CD4-positive, alpha-beta T cell (primary cell): ENCODE data around the gene NMNAT1. TPM values are rescaled to one million over a fixed set of nuclear protein-coding genes. Genes with fewer than 3 reads are reported as not detected.
"Not testable (repeated sequence)": the region's sequence is repeated elsewhere in the genome, so short reads cannot be mapped to it uniquely, and the experiment has no call there.

Source experiments
- ATAC-seq: fragments of 200-7000 bp; cut with Tn5 transposase; one replicate; pipeline ENCODE4 v1.10.0; 2022; ENCODE audit warnings: mild to moderate bottlenecking; ENCODE audit not compliant: poor library complexity
- CTCF ChIA-PET: fragments of 350-600 bp; sonication (Branson Sonifier 250); formaldehyde crosslinking; loops from one replicate; lab custom pipeline; 2021; ENCODE audit warnings: antibody characterized with exemption, inconsistent platforms; lab: Charles Lee
- POLR2A ChIA-PET: fragments of 350-600 bp; sonication (Branson Sonifier 250); formaldehyde crosslinking; loops from one replicate; lab custom pipeline; 2021; ENCODE audit warnings: antibody characterized with exemption, inconsistent platforms; lab: Charles Lee
- DNase-seq, 14 experiments: peaks; one replicate each; pipeline ENCODE4 v3.0.0-alpha.2; 2013 to 2020; ENCODE audit warnings: mixed read lengths in 2 of 14
- H3K27ac ChIP-seq, 2 donors: one replicate each; pipeline versions ENCODE4 v1.5.1 to v1.7.0; 2013; ENCODE audit warnings: low read length in 2 of 2, low read depth in 1 of 2, mild to moderate bottlenecking in 1 of 2
- H3K27me3 ChIP-seq, 2 experiments: 1 replicate in 1 of 2; 2 replicates in 1 of 2; pipeline versions ENCODE4 v1.6.1 to v1.7.0; 2013; ENCODE audit warnings: low read length in 2 of 2, control low read depth in 1 of 2, mild to moderate bottlenecking in 1 of 2, moderate library complexity in 1 of 2; ENCODE audit not compliant: insufficient read depth in 2 of 2, control insufficient read depth in 1 of 2
- H3K36me3 ChIP-seq: one replicate; pipeline ENCODE4 v1.6.1; 2013; ENCODE audit warnings: low read length, control low read depth; ENCODE audit not compliant: insufficient read depth
- H3K4me1 ChIP-seq: one replicate; pipeline ENCODE4 v1.6.1; 2013; ENCODE audit warnings: low read length, control low read depth; ENCODE audit not compliant: insufficient read depth
- H3K4me3 ChIP-seq: one replicate; pipeline ENCODE4 v1.5.1; 2013; ENCODE audit warnings: mild to moderate bottlenecking, low read length, moderate library complexity
- H3K9me3 ChIP-seq, 2 experiments: 1 replicate in 1 of 2; 2 replicates in 1 of 2; pipeline versions ENCODE4 v1.6.1 to v1.7.0; 2013; ENCODE audit warnings: low read length in 2 of 2, mild to moderate bottlenecking in 2 of 2, control low read depth in 1 of 2, moderate library complexity in 1 of 2; ENCODE audit not compliant: control insufficient read depth in 1 of 2, insufficient read depth in 1 of 2
- H3K27ac Mint-ChIP-seq: one replicate; pipeline ENCODE4 v1.8.0; 2020; ENCODE audit warnings: mixed read lengths
- H3K27me3 Mint-ChIP-seq: one replicate; pipeline ENCODE4 v1.8.0; 2021; ENCODE audit warnings: mixed read lengths
- H3K36me3 Mint-ChIP-seq: one replicate; pipeline ENCODE4 v1.8.0; 2021; ENCODE audit warnings: low read depth, mixed read lengths
- H3K4me1 Mint-ChIP-seq: one replicate; pipeline ENCODE4 v1.8.0; 2021; ENCODE audit warnings: low read depth, mixed read lengths
- H3K4me3 Mint-ChIP-seq: one replicate; pipeline ENCODE4 v1.8.0; 2020; ENCODE audit warnings: mild to moderate bottlenecking, mixed read lengths
- H3K9me3 Mint-ChIP-seq: one replicate; pipeline ENCODE4 v1.8.0; 2020; ENCODE audit warnings: mixed read lengths
- intact Hi-C, 2 experiments: fragments of 100-400 bp; cut with DNase I in 1 of 2; cut with micrococcal nuclease in 1 of 2; formaldehyde crosslinking; loops; one replicate each; pipeline versions ENCODE4 v1.15.1 to v1.9.0; 2023 to 2025; cut with DNase I, micrococcal nuclease
- total RNA-seq, 174 experiments: library from RNA in 2 of 174; stranded (reverse) in 2 of 174; gene quantifications; one replicate each; pipeline ENCODE4 v1.2.3 and lab custom pipeline; 2021 to 2026
- TF ChIP-seq, protein P1 (sequence below): fragments of 200-600 bp; IDR thresholded peaks from one replicate; pipeline ENCODE4 v1.8.0; 2022; ENCODE audit warnings: antibody characterized with exemption, mild to moderate bottlenecking

The NMNAT1 gene
- total RNA-seq, 2 experiments from 2014 or later, result 0.66 to 1.0 TPM

DNA sequence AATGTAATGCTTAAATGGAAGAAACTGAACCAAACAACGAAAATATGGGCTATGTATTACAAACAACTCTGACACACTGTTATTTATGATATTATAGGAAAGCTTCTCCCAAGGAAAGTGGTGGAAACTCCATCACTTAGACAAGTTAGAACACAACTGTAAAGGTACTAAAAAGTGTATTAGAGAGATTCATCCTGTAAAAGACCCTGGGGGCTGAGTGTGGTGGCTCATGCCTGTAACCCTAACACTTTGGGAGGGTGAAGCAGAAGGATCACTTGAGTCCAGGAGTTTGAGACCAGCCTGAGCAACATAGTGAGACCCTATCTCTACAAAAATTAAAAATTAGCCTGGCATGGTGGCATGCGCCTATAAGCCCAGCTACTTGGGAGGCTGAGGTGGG is 82.1 kb downstream of the NMNAT1 start:
- intact Hi-C loops, result no loop called here
- TF ChIP-seq, protein P1, sequence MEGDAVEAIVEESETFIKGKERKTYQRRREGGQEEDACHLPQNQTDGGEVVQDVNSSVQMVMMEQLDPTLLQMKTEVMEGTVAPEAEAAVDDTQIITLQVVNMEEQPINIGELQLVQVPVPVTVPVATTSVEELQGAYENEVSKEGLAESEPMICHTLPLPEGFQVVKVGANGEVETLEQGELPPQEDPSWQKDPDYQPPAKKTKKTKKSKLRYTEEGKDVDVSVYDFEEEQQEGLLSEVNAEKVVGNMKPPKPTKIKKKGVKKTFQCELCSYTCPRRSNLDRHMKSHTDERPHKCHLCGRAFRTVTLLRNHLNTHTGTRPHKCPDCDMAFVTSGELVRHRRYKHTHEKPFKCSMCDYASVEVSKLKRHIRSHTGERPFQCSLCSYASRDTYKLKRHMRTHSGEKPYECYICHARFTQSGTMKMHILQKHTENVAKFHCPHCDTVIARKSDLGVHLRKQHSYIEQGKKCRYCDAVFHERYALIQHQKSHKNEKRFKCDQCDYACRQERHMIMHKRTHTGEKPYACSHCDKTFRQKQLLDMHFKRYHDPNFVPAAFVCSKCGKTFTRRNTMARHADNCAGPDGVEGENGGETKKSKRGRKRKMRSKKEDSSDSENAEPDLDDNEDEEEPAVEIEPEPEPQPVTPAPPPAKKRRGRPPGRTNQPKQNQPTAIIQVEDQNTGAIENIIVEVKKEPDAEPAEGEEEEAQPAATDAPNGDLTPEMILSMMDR, result no peak
- Mint-ChIP-seq H3K36me3 (no peaks in the 10 kb centered on the region), H3K27ac (no peak overlapping the region), H3K4me3 (no peak overlapping the region), H3K9me3 (no peaks in the 10 kb centered on the region), H3K4me1 (no peaks in the 10 kb centered on the region), H3K27me3 (no peaks in the 10 kb centered on the region)
- ATAC-seq (no peak), DNase-seq (no peak)
- H3K27ac ChIP-seq, result no peak overlapping the region
- H3K27me3 ChIP-seq, result no peaks in the 10 kb centered on the region
- ChIA-PET CTCF (no interaction called here), POLR2A (no interaction called here)
- no peaks in the 10 kb centered on the region for H3K9me3 ChIP-seq
- H3K36me3 ChIP-seq, result no peaks in the 10 kb centered on the region
- H3K4me3 ChIP-seq, result no peak overlapping the region
- no peaks in the 10 kb centered on the region for H3K4me1 ChIP-seq

DNA sequence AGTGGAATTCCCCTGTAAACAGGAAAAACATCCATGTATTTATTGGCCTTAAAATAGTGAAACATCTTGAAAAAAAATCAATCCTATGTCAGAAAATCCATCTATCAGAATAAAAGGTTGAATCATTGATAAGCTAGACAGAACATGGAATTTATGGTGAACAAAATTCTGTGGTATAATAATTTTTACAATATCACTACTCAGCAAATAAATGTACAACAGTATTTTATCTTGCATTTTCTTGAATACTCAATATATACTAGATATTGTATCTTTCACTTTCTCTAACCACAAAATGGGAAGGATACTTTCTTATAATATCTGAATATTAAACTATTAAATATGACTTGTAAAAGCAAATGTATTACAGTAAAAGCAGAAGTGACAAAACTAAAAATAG is 83.8 kb downstream of the NMNAT1 start:
- no peaks in the 10 kb centered on the region for H3K36me3 Mint-ChIP-seq
- no peak overlapping the region for H3K4me3 ChIP-seq
- H3K9me3 Mint-ChIP-seq, result no peaks in the 10 kb centered on the region
- intact Hi-C loops, result no loop called here
- ATAC-seq (no peak), DNase-seq (no peak)
- ChIA-PET POLR2A (interaction anchor here (0.7 kb wide), 1 partner anchor 10 kb away, joined by 3 read pairs; no protein-coding TSS in a partner anchor), CTCF (interaction anchor here (0.7 kb wide), 1 partner anchor 20 kb away, joined by 3 read pairs; no protein-coding TSS in a partner anchor)
- H3K4me1 ChIP-seq, result peaks cover under 1% of the 10 kb centered on the region
- peaks cover under 1% of the 10 kb centered on the region for H3K4me1 Mint-ChIP-seq
- H3K27me3 ChIP-seq, result no peaks in the 10 kb centered on the region
- H3K36me3 ChIP-seq, result no peaks in the 10 kb centered on the region
- TF ChIP-seq, protein P1, result no peak
- no peaks in the 10 kb centered on the region for H3K27me3 Mint-ChIP-seq
- H3K27ac ChIP-seq, result no peak overlapping the region
- H3K4me3 Mint-ChIP-seq, result no peak overlapping the region
- H3K9me3 ChIP-seq, result no peaks in the 10 kb centered on the region
- H3K27ac Mint-ChIP-seq, result no peak overlapping the region

DNA sequence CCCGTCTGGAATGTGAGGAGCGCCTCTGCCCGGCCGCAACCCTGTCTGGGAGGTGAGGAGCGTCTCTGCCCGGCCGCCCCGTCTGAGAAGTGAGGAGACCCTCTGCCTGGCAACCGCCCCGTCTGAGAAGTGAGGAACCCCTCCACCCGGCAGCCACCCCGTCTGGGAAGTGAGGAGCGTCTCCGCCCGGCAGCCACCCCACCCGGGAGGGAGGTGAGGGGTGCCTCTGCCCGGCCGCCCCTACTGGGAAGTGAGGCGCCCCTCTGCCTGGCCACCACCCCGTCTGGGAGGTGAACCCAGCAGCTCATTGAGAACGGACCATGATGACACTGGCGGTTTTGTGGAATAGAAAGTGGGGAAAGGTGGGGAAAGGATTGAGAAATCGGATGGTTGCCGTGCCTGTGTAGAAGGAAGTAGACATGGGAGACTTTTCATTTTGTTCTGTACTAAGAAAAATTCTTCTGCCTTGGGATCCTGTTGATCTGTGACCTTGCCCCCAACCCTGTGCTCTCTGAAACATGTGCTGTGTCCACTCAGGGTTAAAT is 85.8 kb downstream of the NMNAT1 start:
- H3K27ac Mint-ChIP-seq, H3K4me3 ChIP-seq, H3K9me3 ChIP-seq, H3K27me3 ChIP-seq, H3K4me3 Mint-ChIP-seq, POLR2A ChIA-PET, CTCF ChIA-PET, ATAC-seq, intact Hi-C loops, H3K27me3 Mint-ChIP-seq, H3K27ac ChIP-seq, H3K9me3 Mint-ChIP-seq, H3K36me3 ChIP-seq: not testable (repeated sequence)
- H3K36me3 Mint-ChIP-seq, result peaks cover 14% of the 10 kb centered on the region
- peaks cover 19% of the 10 kb centered on the region for H3K4me1 Mint-ChIP-seq
- DNase-seq, result peak in 1 of 14 experiments; percentile 17
- peaks cover 15% of the 10 kb centered on the region for H3K4me1 ChIP-seq

DNA sequence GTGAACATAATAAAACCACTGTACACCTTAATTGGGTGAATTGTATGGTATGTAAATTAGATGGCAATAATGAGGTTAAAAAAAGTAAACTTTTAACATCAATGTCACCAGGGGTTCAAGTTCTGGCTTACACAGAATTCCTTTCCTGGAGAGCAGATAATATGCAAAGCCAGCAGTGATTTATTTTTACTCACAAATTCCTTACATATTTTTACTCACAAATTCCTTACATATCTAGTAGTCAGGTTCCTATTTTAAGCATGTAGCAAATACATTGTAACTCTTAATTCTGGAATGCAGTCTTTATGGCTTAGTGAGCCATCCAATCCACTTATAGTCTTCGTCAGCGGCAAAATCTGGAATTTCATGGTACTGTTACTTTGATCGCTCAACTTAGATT is 88.2 kb downstream of the NMNAT1 start:
- DNase-seq (no peak), ATAC-seq (no peak)
- Histone ChIP-seq H3K36me3 (peaks cover under 1% of the 10 kb centered on the region), H3K9me3 (no peaks in the 10 kb centered on the region), H3K27me3 (no peaks in the 10 kb centered on the region), H3K27ac (no peak overlapping the region), H3K4me3 (no peak overlapping the region), H3K4me1 (peaks cover 28% of the 10 kb centered on the region)
- ChIA-PET POLR2A (no interaction called here), CTCF (no interaction called here)
- no peaks in the 10 kb centered on the region for H3K9me3 Mint-ChIP-seq
- peaks cover 30% of the 10 kb centered on the region for H3K4me1 Mint-ChIP-seq
- no peak overlapping the region for H3K27ac Mint-ChIP-seq
- H3K27me3 Mint-ChIP-seq, result no peaks in the 10 kb centered on the region
- TF ChIP-seq, protein P1, result no peak
- no peak overlapping the region for H3K4me3 Mint-ChIP-seq
- intact Hi-C loops, result loop anchor here (5.0 to 10.0 kb wide), 10 partner anchors 181 to 1776 kb away; partner anchors contain the start of genes CLCN6 (in 1 of the 2), ENO1 (in 1 of the 2), GPR157 (in 1 of the 2) and H6PD (in 1 of the 2)
- H3K36me3 Mint-ChIP-seq, result peaks cover 15% of the 10 kb centered on the region
